HEK293 (cell line): ENCODE measurements around the gene SFT2D3.

Experiments
- CTCF ChIA-PET: fragments of 350-600 bp; formaldehyde crosslinking; extraction: SDS; loops from one replicate; lab custom pipeline; 2021; ENCODE audit warnings: antibody characterized with exemption; lab: Yijun Ruan, JAX
- POLR2A ChIA-PET: fragments of 300-600 bp; formaldehyde crosslinking; extraction: SDS; loops from one replicate; lab custom pipeline; 2020; ENCODE audit warnings: antibody characterized with exemption, inconsistent platforms; lab: Yijun Ruan, JAX
- H3K27ac ChIP-seq: fragments of 200-500 bp; sonication (Bioruptor generic); 2 replicates; pipeline ENCODE4 v1.5.1; 2014; ENCODE audit warnings: low read depth, low read length, control low read depth, inconsistent platforms; ENCODE audit errors: extremely low read depth
- H3K36me3 ChIP-seq, 2 experiments: fragments of 200-500 bp in 1 of 2; sonication (Bioruptor generic) in 1 of 2; 1 replicate in 1 of 2; 2 replicates in 1 of 2; pipeline ENCODE4 v1.5.1; 2014 to 2017; ENCODE audit warnings: inconsistent platforms in 2 of 2, low read length in 2 of 2; ENCODE audit not compliant: control insufficient read depth in 2 of 2, insufficient read depth in 1 of 2
- H3K4me1 ChIP-seq: fragments of 200-500 bp; sonication (Bioruptor generic); 2 replicates; pipeline ENCODE4 v1.5.1; 2014; ENCODE audit warnings: mild to moderate bottlenecking, low read length, inconsistent platforms; ENCODE audit not compliant: control insufficient read depth, insufficient read depth
- H3K4me3 ChIP-seq: 2 replicates; pipeline ENCODE4 v1.5.1; 2011; ENCODE audit warnings: low read depth, mild to moderate bottlenecking, control low read depth, low read length, moderate library complexity
- H3K9me3 ChIP-seq: fragments of 200-500 bp; sonication (Bioruptor generic); 2 replicates; pipeline ENCODE4 v1.5.1; 2014; ENCODE audit warnings: low read depth, low read length, inconsistent platforms; ENCODE audit not compliant: control insufficient read depth, insufficient read depth
- EGR2 ChIP-seq: fragments of 450-650 bp; formaldehyde crosslinking; IDR thresholded peaks from 2 replicates; pipeline ENCODE4 v1.5.1; 2016; ENCODE audit warnings: low read depth, missing biosample characterization, missing genetic modification characterization
- SCRT2 ChIP-seq: fragments of 450-650 bp; formaldehyde crosslinking; IDR thresholded peaks from 2 replicates; pipeline ENCODE4 v1.5.1; 2016; ENCODE audit warnings: missing biosample characterization, missing genetic modification characterization
- ZBTB21 ChIP-seq: fragments of 450-650 bp; formaldehyde crosslinking; IDR thresholded peaks from 2 replicates; pipeline ENCODE4 v1.5.1; 2017; ENCODE audit warnings: missing biosample characterization, missing genetic modification characterization
- ZBTB7A ChIP-seq: fragments of 450-650 bp; formaldehyde crosslinking; IDR thresholded peaks from 2 replicates; pipeline ENCODE4 v1.5.1; 2016; ENCODE audit warnings: low read depth, missing biosample characterization, missing genetic modification characterization
- ZFHX2 ChIP-seq: fragments of 450-650 bp; formaldehyde crosslinking; conservative IDR thresholded peaks from 2 replicates; pipeline ENCODE4 v1.5.1; 2016; ENCODE audit warnings: missing biosample characterization, missing genetic modification characterization
- ZNF202 ChIP-seq: fragments of 450-650 bp; formaldehyde crosslinking; IDR thresholded peaks from 2 replicates; pipeline ENCODE4 v1.5.1; 2016; ENCODE audit warnings: missing biosample characterization, missing genetic modification characterization, borderline replicate concordance
- ZNF24 ChIP-seq: fragments of 450-650 bp; formaldehyde crosslinking; IDR thresholded peaks from 2 replicates; pipeline ENCODE4 v1.5.1; 2016; ENCODE audit warnings: missing biosample characterization, missing genetic modification characterization
- ZNF423 ChIP-seq: fragments of 450-650 bp; formaldehyde crosslinking; IDR thresholded peaks from 2 replicates; pipeline ENCODE4 v1.5.1; 2016; ENCODE audit warnings: missing biosample characterization, missing genetic modification characterization
- ZNF426 ChIP-seq: fragments of 450-650 bp; formaldehyde crosslinking; IDR thresholded peaks from 2 replicates; pipeline ENCODE4 v1.5.1; 2017; ENCODE audit warnings: missing biosample characterization, missing genetic modification characterization, mild to moderate bottlenecking, inconsistent platforms, moderate library complexity
- ZNF555 ChIP-seq: fragments of 450-650 bp; formaldehyde crosslinking; conservative IDR thresholded peaks from 2 replicates; pipeline ENCODE4 v1.5.1; 2017; ENCODE audit warnings: missing biosample characterization, mild to moderate bottlenecking, missing genetic modification characterization, inconsistent platforms
- ZNF768 ChIP-seq: fragments of 450-650 bp; formaldehyde crosslinking; IDR thresholded peaks from 2 replicates; pipeline ENCODE4 v1.5.1; 2018; ENCODE audit warnings: missing biosample characterization, mild to moderate bottlenecking, missing genetic modification characterization
- TF ChIP-seq, protein P1 (sequence below): fragments of 450-650 bp; formaldehyde crosslinking; IDR thresholded peaks from 2 replicates; pipeline ENCODE4 v1.5.1; 2017; ENCODE audit warnings: missing biosample characterization, missing genetic modification characterization
- TF ChIP-seq, protein P2 (sequence below): fragments of 450-650 bp; formaldehyde crosslinking; conservative IDR thresholded peaks from 2 replicates; pipeline ENCODE4 v1.5.1; 2016; ENCODE audit warnings: low read depth, missing biosample characterization, missing genetic modification characterization
- TF ChIP-seq, protein P3 (sequence below): fragments of 450-650 bp; formaldehyde crosslinking; IDR thresholded peaks from 2 replicates; pipeline ENCODE4 v1.5.1; 2016; ENCODE audit warnings: missing biosample characterization, missing genetic modification characterization

The SFT2D3 gene

DNA sequence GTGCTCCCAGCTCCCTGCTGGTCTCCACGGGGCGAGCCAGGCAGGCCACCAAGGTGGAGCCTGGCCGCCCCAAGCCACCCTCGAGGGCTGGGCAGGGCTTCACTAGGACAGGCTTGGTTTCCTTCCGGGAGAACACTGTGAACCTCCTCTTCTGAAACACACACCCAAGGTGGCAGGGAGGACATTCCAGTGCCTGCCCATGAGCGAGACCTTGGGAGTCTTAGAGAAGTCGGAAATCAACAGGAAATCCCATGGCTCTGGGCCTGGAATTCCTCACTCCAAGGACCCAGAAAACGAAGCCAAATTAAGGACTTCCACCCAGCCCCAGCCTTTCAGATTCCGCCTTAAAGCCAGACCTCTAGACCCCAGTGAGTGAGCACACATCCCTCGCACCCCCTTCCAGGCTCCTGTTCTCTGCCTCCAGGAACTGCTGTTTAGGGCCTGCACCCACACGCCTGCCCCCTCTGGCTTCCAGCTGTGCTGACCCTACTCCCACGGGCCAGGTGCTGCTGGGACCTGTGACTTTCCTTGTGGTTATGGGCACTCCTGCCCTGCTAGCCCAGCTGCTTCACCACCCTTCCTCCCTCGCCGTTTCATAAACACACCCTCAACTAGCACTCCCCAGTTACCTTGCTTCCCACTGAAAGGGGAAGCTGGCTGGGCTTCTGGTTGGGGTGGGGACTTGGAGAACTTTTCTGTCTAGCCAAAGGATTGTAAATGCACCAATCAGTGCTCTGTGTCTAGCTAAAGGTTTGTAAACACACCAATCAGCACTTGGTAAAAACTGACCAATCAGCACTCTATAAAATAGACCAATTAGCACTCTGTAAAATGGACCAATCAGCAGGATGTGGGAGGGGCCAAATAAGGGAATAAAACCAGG is 41.6 kb upstream of the SFT2D3 start:
- ChIA-PET CTCF (interaction anchor here (0.6 kb wide), 1 partner anchor 244 kb away, joined by 3 read pairs; no protein-coding TSS in a partner anchor), POLR2A (no interaction called here)
- no peak overlapping the region for H3K27ac ChIP-seq
- TF ChIP-seq ZFHX2 (tag by site-specific recombination) (peak; percentile 70), EGR2 (tag by site-specific recombination) (peak; percentile 73)
- TF ChIP-seq, protein P1, sequence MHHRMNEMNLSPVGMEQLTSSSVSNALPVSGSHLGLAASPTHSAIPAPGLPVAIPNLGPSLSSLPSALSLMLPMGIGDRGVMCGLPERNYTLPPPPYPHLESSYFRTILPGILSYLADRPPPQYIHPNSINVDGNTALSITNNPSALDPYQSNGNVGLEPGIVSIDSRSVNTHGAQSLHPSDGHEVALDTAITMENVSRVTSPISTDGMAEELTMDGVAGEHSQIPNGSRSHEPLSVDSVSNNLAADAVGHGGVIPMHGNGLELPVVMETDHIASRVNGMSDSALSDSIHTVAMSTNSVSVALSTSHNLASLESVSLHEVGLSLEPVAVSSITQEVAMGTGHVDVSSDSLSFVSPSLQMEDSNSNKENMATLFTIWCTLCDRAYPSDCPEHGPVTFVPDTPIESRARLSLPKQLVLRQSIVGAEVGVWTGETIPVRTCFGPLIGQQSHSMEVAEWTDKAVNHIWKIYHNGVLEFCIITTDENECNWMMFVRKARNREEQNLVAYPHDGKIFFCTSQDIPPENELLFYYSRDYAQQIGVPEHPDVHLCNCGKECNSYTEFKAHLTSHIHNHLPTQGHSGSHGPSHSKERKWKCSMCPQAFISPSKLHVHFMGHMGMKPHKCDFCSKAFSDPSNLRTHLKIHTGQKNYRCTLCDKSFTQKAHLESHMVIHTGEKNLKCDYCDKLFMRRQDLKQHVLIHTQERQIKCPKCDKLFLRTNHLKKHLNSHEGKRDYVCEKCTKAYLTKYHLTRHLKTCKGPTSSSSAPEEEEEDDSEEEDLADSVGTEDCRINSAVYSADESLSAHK (tag by site-specific recombination), result no peak
- H3K9me3 ChIP-seq, result no peaks in the 10 kb centered on the region
- H3K4me1 ChIP-seq, result no peaks in the 10 kb centered on the region
- no peak overlapping the region for H3K4me3 ChIP-seq
- no peaks in the 10 kb centered on the region for H3K36me3 ChIP-seq

DNA sequence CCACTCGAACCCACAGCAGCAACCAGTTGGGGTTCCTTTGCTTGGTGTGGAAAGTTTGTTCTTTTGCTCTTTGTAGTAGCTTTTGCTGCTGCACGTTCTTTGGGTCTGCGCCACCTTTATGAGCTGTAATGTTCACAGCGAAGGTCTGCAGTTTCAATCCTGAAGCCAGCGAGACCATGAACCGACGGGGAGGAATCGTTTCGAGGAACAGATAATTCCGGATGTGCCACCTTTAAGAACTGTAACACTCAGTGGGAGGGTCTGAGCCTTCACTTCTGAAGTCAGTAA is 41.1 kb upstream of the SFT2D3 start:
- Histone ChIP-seq H3K4me1 (no peaks in the 10 kb centered on the region), H3K36me3 (no peaks in the 10 kb centered on the region), H3K9me3 (no peaks in the 10 kb centered on the region), H3K27ac (no peak overlapping the region), H3K4me3 (no peak overlapping the region)
- CTCF ChIA-PET, result no interaction called here
- POLR2A ChIA-PET, result no interaction called here
- TF ChIP-seq SCRT2 (tag by site-specific recombination), result no peak
- TF ChIP-seq ZNF555, result no peak
- TF ChIP-seq, protein P2, sequence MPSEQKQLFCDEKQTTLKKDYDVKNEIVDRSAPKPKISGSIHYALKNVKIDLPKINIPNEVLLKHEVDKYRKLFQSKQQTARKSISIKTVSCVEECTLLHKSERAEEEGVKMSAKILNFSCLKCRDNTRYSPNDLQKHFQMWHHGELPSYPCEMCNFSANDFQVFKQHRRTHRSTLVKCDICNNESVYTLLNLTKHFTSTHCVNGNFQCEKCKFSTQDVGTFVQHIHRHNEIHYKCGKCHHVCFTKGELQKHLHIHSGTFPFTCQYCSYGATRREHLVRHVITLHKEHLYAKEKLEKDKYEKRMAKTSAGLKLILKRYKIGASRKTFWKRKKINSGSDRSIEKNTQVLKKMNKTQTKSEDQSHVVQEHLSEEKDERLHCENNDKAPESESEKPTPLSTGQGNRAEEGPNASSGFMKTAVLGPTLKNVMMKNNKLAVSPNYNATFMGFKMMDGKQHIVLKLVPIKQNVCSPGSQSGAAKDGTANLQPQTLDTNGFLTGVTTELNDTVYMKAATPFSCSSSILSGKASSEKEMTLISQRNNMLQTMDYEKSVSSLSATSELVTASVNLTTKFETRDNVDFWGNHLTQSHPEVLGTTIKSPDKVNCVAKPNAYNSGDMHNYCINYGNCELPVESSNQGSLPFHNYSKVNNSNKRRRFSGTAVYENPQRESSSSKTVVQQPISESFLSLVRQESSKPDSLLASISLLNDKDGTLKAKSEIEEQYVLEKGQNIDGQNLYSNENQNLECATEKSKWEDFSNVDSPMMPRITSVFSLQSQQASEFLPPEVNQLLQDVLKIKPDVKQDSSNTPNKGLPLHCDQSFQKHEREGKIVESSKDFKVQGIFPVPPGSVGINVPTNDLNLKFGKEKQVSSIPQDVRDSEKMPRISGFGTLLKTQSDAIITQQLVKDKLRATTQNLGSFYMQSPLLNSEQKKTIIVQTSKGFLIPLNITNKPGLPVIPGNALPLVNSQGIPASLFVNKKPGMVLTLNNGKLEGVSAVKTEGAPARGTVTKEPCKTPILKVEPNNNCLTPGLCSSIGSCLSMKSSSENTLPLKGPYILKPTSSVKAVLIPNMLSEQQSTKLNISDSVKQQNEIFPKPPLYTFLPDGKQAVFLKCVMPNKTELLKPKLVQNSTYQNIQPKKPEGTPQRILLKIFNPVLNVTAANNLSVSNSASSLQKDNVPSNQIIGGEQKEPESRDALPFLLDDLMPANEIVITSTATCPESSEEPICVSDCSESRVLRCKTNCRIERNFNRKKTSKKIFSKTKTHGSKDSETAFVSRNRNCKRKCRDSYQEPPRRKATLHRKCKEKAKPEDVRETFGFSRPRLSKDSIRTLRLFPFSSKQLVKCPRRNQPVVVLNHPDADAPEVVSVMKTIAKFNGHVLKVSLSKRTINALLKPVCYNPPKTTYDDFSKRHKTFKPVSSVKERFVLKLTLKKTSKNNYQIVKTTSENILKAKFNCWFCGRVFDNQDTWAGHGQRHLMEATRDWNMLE (tag by site-specific recombination), result no peak
- TF ChIP-seq ZNF426 (tag by site-specific recombination), result no peak
- TF ChIP-seq ZBTB21 (tag by site-specific recombination), result no peak
- TF ChIP-seq ZNF24 (tag by site-specific recombination), result no peak
- TF ChIP-seq ZNF768, result no peak
- TF ChIP-seq, protein P3, sequence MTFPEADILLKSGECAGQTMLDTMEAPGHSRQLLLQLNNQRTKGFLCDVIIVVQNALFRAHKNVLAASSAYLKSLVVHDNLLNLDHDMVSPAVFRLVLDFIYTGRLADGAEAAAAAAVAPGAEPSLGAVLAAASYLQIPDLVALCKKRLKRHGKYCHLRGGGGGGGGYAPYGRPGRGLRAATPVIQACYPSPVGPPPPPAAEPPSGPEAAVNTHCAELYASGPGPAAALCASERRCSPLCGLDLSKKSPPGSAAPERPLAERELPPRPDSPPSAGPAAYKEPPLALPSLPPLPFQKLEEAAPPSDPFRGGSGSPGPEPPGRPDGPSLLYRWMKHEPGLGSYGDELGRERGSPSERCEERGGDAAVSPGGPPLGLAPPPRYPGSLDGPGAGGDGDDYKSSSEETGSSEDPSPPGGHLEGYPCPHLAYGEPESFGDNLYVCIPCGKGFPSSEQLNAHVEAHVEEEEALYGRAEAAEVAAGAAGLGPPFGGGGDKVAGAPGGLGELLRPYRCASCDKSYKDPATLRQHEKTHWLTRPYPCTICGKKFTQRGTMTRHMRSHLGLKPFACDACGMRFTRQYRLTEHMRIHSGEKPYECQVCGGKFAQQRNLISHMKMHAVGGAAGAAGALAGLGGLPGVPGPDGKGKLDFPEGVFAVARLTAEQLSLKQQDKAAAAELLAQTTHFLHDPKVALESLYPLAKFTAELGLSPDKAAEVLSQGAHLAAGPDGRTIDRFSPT (tag by site-specific recombination), result no peak
- no peak for TF ChIP-seq ZNF202 (tag by site-specific recombination)
- no peak for TF ChIP-seq ZNF423 (tag by site-specific recombination)
- no peak for TF ChIP-seq ZBTB7A
